GM19238 (cell line): ENCODE data around the gene TNXB.
"Not testable (repeated sequence)": the region's sequence is repeated elsewhere in the genome, so short reads cannot be mapped to it uniquely, and the experiment has no call there.

Experiments used
- DNase-seq: peaks from one replicate; pipeline ENCODE4 v3.0.0; 2011; ENCODE audit warnings: low spot score; ENCODE audit not compliant: insufficient read length

The TNXB gene

GRCh38 chr6:32060966-32061655 lies 48.0 kb downstream of the TNXB start:
- DNase-seq, result no peak

- DNase-seq, result no peak
Observed at GRCh38 chr6:32058511-32058963, 50.6 kb downstream of the TNXB start.

GRCh38 chr6:32057966-32058365 lies 51.2 kb downstream of the TNXB start:
- DNase-seq, result no peak

- no peak for DNase-seq
Observed at GRCh38 chr6:32056254-32056653, 52.9 kb downstream of the TNXB start.

- DNase-seq, result not testable (repeated sequence)
Observed at GRCh38 chr6:32055756-32056155, 53.4 kb downstream of the TNXB start.

GRCh38 chr6:32053314-32053713 lies 55.8 kb downstream of the TNXB start:
- not testable (repeated sequence) for DNase-seq

GRCh38 chr6:32052626-32053025 lies 56.5 kb downstream of the TNXB start:
- not testable (repeated sequence) for DNase-seq

- no peak for DNase-seq
Observed at GRCh38 chr6:32050562-32050961, 58.6 kb downstream of the TNXB start.

- DNase-seq, result not testable (repeated sequence)
Observed at GRCh38 chr6:32049736-32050135, 59.4 kb downstream of the TNXB start.

- DNase-seq, result not testable (repeated sequence)
Observed at GRCh38 chr6:32049149-32049548, 60.0 kb downstream of the TNXB start.

GRCh38 chr6:32047855-32048766 lies 61.0 kb downstream of the TNXB start:
- DNase-seq, result peak; percentile 60

GRCh38 chr6:32047539-32047854 lies 61.6 kb downstream of the TNXB start:
- DNase-seq, result no peak

GRCh38 chr6:32047084-32047478 lies 62.1 kb downstream of the TNXB start:
- no peak for DNase-seq

GRCh38 chr6:32046450-32047083 lies 62.6 kb downstream of the TNXB start:
- no peak for DNase-seq

- DNase-seq, result no peak
Observed at GRCh38 chr6:32045811-32046449, 63.2 kb downstream of the TNXB start.

- DNase-seq, result not testable (repeated sequence)
Observed at GRCh38 chr6:32044916-32045315, 64.2 kb downstream of the TNXB start.

- DNase-seq, result not testable (repeated sequence)
Observed at GRCh38 chr6:32043589-32044380, 65.4 kb downstream of the TNXB start.

GRCh38 chr6:32042276-32042675 lies 66.9 kb downstream of the TNXB start:
- DNase-seq, result not testable (repeated sequence)

GRCh38 chr6:32041385-32041784 lies 67.8 kb downstream of the TNXB start:
- DNase-seq, result not testable (repeated sequence)

- DNase-seq, result not testable (repeated sequence)
Observed at GRCh38 chr6:32041050-32041321, 68.2 kb downstream of the TNXB start.
